ENCODE results near the gene ANXA3. TPM values are rescaled to one million over a fixed set of nuclear protein-coding genes. Genes with fewer than 3 reads are reported as not detected.

The ANXA3 gene
- total RNA-seq, 1 donor from 2014 or later, result 182 TPM

DNA sequence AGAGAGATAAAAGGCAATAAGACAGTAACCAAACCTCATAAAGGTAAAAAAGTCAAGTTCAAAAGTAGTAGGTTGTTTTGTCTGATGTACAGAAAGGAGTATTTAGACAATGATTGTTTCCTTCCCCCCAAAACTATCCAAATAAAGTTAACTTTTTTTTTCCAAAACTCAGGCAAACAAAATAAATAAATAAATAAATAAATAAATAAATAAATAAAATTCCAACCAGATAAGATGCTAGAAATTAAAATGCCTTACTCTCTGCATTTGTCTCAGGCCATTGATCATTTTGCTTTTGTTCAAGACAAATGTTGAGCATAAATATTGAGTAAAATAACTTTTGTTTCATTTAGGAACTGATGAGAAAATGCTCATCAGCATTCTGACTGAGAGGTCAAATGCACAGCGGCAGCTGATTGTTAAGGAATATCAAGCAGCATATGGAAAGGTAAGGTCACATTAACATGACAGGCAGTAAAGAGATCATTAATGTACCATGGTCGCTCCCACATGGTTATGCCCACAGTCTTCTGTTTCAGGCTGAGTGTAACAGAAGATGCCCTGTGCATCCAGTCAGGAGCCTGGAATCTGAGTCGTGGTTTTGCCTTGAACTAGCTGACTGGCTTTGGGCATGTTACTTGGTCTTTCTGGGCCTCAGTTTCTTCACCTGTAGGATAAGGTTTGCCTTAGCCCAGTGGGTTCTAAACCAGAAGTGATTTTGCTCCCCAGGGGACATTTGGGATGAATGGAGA is 27.3 kb downstream of the ANXA3 start:
- H3K4me1 ChIP-seq, result no peaks in the 10 kb centered on the region
- H3K36me3 ChIP-seq, result no peaks in the 10 kb centered on the region
- no peaks in the 10 kb centered on the region for H3K27me3 ChIP-seq
- intact Hi-C loops (cut with DNase I), result no loop called here
- H3K9me3 ChIP-seq, result no peaks in the 10 kb centered on the region
- ATAC-seq, result no peak
- no peak overlapping the region for H3K4me3 ChIP-seq
- TF ChIP-seq, protein P1, sequence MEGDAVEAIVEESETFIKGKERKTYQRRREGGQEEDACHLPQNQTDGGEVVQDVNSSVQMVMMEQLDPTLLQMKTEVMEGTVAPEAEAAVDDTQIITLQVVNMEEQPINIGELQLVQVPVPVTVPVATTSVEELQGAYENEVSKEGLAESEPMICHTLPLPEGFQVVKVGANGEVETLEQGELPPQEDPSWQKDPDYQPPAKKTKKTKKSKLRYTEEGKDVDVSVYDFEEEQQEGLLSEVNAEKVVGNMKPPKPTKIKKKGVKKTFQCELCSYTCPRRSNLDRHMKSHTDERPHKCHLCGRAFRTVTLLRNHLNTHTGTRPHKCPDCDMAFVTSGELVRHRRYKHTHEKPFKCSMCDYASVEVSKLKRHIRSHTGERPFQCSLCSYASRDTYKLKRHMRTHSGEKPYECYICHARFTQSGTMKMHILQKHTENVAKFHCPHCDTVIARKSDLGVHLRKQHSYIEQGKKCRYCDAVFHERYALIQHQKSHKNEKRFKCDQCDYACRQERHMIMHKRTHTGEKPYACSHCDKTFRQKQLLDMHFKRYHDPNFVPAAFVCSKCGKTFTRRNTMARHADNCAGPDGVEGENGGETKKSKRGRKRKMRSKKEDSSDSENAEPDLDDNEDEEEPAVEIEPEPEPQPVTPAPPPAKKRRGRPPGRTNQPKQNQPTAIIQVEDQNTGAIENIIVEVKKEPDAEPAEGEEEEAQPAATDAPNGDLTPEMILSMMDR (IDR thresholded peaks at IDR 0.05), result no peak
- H3K27ac ChIP-seq, result no peak overlapping the region
- DNase-seq, result no peak

DNA sequence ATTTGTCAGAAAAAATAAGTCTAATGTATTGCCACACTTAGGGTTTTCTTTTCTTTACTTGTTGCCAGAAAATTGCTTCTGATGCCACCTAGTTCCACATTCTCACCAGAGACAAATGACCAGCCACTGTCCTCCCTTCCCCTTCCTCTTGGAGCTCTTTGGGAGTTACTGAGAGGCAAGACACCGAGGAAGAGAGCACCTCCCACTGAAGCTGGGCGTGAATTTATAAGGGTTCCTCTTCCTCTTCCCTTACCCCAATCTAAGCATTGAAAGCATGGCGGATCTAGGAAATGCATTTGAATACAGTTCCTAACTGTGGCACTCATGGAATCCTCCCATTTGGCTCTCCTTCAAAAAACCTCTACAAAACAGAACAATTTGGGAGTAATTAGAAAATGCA is 30.0 kb downstream of the ANXA3 start:
- no peak for DNase-seq

DNA sequence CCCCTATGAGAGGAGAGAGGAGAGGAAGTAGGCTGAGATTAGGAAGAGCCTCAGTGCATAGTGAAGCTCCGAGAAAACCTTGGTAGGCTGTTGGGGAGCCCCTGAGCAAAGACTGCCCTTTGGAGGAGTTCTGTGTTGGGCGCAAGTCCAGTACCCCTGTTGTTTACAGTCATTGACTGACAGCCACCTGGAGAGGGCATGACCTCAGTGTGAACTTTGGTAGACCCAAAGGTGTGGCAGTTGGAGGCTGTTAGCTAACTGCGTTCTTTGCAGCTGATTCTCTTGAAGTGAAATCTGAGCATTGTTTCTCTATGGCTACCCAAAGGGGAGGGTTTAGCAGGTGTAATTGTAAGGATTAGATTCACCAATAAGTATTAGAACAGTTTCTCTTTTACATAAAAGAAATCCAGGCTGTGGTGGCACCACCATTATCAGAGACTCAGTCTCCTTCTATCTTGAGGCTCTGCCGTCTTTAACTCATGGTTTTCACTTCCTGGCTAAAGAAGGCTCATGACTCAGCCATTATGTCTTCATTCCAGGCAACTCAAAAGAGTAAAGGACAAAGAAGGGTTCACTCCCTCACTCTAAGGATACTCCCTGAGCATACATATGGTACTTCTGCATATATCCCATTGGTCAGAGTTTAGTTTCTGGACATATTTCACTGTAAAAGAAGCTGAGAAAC is 33.4 kb downstream of the ANXA3 start:
- no peak overlapping the region for H3K4me3 ChIP-seq
- DNase-seq (no peak), ATAC-seq (no peak)
- TF ChIP-seq, protein P1 (IDR thresholded peaks at IDR 0.05), result no peak
- H3K27ac ChIP-seq, result no peak overlapping the region
- no peaks in the 10 kb centered on the region for H3K9me3 ChIP-seq
- no peaks in the 10 kb centered on the region for H3K27me3 ChIP-seq
- intact Hi-C loops (cut with DNase I), result no loop called here
- H3K4me1 ChIP-seq, result no peaks in the 10 kb centered on the region
- H3K36me3 ChIP-seq, result peaks cover 3% of the 10 kb centered on the region

More for the DNA sequence above, 30.0 kb downstream of the ANXA3 start:
- TF ChIP-seq, protein P1 (IDR thresholded peaks at IDR 0.05), result no peak
- Histone ChIP-seq H3K9me3 (no peaks in the 10 kb centered on the region), H3K4me3 (no peak overlapping the region), H3K27me3 (no peaks in the 10 kb centered on the region), H3K27ac (no peak overlapping the region), H3K4me1 (no peaks in the 10 kb centered on the region), H3K36me3 (peaks cover 2% of the 10 kb centered on the region)
- intact Hi-C loops (cut with DNase I), result no loop called here
- ATAC-seq, result peak; percentile 95

DNA sequence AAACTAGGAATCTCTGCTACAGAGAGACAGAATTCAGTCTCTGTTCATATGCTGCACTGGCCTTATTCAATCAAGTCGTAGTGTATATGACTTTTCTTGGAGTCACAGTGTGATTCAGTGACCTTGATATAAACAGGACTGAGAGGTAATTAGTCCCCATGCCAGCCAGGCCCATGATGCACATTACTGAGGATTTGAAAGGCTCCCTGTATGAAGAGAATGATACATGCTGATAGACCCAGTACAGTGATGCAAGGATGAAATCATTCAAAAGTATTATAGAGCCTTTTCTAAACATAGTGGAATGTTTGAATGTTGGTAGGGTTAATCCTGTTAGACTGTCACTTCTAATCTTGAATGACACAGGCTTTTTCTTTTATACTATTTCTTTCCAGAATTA is 34.1 kb downstream of the ANXA3 start:
- TF ChIP-seq, protein P1 (IDR thresholded peaks at IDR 0.05), result no peak
- DNase-seq (no peak), ATAC-seq (no peak)
- Histone ChIP-seq H3K4me3 (no peak overlapping the region), H3K27me3 (no peaks in the 10 kb centered on the region), H3K36me3 (peaks cover 3% of the 10 kb centered on the region), H3K4me1 (no peaks in the 10 kb centered on the region), H3K9me3 (no peaks in the 10 kb centered on the region), H3K27ac (no peak overlapping the region)
- intact Hi-C loops (cut with DNase I), result no loop called here

DNA sequence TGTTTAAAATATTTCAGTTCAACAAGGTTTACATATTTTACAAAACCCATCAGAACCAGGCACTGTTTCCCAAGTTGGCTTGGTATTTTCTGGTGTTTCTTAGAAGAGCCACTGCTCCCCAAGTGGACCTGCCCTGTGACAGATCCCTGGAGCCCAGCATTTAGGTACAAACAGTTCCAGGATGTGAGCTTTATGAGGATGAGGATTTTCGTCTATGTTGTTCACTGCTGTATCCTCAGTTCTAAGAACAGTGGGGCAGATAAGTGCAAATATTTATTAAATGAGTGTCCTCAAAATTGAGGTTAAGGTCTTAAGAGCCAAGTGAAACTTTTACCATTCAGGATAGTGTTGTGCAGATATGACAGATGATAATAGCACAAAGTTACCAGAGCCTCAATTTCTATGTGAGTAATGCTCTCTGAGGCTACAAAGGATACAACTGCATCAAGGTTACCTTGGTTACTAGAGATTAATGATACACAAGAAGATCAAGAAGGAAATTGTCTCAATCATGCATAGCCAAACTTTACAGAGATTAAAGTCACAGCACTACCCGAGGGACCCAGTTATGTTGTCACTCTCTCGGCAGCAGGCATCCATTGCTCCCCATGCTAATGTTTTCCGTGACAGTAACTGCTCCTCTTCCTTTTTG is 37.5 kb downstream of the ANXA3 start:
- TF ChIP-seq, protein P1 (IDR thresholded peaks at IDR 0.05), result no peak
- Histone ChIP-seq H3K27ac (no peak overlapping the region), H3K4me1 (peaks cover 5% of the 10 kb centered on the region), H3K4me3 (no peak overlapping the region), H3K36me3 (peaks cover 3% of the 10 kb centered on the region), H3K9me3 (no peaks in the 10 kb centered on the region), H3K27me3 (no peaks in the 10 kb centered on the region)
- no peak for DNase-seq
- peak; percentile 43 for ATAC-seq
- intact Hi-C loops (cut with DNase I), result no loop called here
